SK-N-MC (cell line): ENCODE data around the gene MDM1.

ENCODE experiments used
- EZH2 ChIP-seq: fragments of 200-600 bp; sonication (generic); IDR thresholded peaks from one replicate; pipeline ENCODE4 v1.6.1; 2017; ENCODE audit warnings: antibody characterized with exemption
- FOXP2 ChIP-seq: optimal IDR thresholded peaks from 2 replicates; pipeline ENCODE3; 2011; ENCODE audit warnings: mild to moderate bottlenecking, moderate library complexity; ENCODE audit not compliant: insufficient read depth; ENCODE audit errors: extremely low read length, control extremely low read depth
- POLR2AphosphoS5 ChIP-seq: IDR thresholded peaks from 2 replicates; pipeline ENCODE4 v1.6.1; 2012; ENCODE audit warnings: mild to moderate bottlenecking, low read depth, low read length, borderline replicate concordance

DNA sequence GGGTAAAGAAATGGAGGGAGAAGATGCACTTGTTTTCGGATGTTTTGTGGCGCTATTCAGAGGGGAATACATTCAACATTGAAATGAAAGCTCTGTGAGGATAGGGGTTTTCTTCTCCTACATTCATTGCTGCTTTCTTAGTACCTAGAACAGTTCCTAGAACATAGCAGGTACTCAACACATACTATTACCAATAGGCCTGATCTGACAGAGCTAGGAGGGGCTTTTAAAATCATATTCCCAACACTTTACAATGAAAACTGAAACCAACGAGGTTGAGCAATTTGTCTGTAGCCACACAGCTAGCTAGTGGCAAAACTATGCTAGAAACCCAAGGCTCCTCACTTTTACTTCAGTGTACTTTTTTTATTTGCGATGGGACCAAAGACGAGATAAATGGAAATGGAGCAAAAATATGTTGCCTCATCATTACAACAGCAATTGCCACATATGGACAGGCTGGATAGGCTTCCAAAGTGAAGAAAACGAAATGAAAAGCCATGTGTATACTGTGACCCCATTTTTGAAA is 55.7 kb downstream of the MDM1 start:
- TF ChIP-seq EZH2 (no peak), POLR2AphosphoS5 (no peak), FOXP2 (no peak)
